ENCODE measurements around the gene ANKRD44.
"Not testable (repeated sequence)": the region's sequence is repeated elsewhere in the genome, so short reads cannot be mapped to it uniquely, and the experiment has no call there.

The ANKRD44 gene

DNA sequence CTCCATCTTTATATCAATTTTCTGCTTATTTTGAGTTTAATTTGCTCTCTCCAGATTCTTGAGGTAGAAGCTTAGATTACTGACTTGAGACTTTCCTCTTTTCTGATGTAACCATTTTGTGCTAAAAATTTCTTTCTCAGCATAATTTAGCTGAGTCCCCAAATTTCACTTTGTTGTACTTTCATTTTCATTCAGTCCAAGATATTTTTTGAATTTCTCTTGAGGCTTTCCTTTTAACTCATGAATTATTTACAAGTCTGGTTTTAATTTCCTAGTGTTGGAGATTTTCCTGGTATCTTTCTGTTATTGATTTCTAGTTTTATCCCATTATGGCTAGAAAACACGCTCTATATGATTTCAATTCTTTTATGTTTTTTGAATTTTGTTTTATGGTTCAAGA is 239.4 kb downstream of the ANKRD44 start:
- no peak for DNase-seq

DNA sequence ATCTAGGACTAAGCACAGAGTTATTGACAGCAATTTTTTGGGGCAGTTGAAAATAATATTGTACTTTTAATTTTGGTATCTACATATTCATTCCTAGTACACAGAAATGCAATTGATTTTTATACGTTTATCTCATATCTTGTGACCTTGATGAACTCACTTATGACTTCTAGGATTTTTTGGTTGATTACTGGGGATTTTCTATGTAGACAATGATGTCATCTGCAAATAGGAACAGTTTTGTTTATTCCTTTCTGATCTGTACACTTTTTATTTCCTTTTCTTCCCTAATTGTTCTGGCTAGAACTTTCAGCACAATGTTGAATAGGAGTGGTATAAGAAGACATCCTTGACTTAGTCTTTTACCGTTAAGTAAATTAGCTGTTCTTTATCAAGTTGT is 240.6 kb downstream of the ANKRD44 start:
- DNase-seq, result no peak

DNA sequence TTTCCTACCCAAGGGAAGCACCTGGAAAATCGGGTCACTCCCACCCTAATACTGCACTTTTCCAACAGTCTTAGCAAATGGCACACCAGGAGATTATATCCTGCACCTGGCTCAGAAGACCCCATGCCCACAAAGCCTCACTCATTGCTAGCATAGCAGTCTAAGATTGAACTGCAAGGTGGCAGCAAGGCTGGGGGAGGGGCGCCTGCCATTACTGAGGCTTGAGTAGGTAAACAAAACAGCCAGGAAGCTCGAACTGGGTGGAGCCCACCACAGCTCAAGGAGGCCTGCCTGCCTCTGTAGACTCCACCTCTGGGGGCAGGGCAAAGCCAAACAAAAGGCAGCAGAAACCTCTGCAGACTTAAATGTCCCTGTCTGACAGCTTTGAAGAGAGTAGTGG is 248.0 kb downstream of the ANKRD44 start:
- not testable (repeated sequence) for DNase-seq

DNA sequence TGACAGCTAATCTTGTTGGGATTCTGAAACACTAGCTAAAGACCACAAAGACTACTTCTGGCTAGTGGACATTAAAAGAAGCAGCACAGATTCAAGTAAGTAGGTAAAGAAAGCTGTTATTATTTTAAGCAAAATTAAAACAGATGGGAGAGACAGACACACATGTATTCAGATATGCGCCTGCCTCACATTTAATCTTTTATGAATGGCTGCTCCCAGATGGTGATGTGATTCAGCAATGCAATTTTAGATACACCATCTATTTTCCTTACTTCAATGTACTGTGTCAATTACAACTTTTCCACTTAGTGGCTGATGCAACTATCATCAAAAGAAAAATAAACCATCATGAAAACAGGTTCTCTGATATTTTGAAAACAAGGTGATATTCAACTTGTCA is 251.1 kb downstream of the ANKRD44 start:
- no peak for DNase-seq

DNA sequence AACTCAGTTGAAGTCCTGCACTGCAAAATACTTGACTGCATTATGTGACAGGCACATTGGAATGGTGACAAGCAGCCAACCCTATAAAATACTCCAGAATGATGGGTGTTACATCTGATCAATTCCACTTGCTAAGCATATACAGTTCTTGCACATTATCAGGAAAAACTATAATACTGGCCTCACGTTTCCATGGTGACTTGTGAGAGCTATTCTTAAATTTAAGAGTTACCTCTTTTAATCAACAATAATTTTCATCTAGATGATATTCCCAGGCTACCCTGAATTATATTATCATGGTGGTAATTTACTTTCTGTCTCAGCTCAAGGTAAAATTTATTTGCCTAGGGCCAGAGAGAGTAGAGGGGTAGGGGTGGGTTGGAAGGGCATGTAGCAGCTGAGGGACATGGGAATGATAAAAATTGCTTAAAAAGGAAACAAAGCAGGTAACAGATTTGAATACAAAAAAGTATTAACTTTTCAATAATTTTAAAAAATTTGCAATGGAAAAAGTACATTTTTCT is 251.7 kb downstream of the ANKRD44 start:
- no peak for DNase-seq

DNA sequence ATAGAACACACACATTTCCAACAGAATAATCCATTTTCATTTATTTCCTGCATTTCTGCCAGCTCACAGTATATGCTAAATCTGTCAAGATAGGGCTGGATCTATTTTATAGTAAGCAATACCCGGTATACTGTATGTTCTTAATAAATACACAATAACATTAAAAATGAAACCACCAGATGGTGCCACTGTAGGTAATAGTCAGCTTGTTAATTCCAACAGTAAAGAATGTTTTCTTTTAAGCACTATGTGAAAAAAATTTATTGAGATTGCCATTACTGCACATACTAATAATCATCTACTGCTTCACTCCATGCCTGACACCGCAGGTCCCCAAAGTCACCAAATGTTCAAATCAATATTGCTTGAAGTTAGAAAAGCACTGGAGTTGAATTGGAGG is 252.6 kb downstream of the ANKRD44 start:
- no peak for DNase-seq

DNA sequence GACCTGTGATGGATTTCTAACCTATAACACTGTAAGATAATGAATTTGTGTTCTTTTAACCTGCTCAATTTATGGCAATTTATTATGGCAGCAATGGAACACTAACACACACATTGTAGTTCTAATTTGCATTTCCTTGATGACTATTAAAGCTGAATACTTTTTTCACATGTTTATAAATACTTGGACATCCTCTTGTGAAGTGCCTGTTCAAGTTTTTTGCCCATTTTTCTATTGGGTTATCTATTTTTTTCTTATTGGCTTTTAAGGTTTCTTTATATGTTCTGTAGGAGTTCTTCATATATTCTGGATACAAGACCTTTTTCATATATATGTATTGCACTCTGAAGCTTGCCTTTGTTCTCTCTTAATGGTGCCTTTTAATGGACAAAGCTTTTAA is 255.5 kb downstream of the ANKRD44 start:
- DNase-seq, result no peak

DNA sequence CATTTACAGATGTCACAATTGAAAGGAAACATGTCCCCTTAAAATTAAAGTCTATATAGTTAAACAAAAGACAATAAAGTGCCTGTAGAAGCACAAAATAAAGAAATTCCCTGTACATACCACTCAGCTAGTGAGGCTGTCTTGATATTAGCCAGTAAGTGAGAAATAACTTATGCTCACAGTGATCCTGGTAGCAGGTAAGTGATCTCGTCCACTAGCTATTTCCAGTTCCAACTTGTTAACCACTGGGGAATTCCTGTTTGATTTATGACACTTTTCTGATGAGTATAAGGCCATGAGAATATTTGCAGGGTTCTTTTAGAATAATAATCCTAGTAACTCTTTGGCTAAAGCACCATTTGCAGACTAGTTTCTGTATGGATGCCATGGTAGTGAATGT is 256.1 kb downstream of the ANKRD44 start:
- no peak for DNase-seq

DNA sequence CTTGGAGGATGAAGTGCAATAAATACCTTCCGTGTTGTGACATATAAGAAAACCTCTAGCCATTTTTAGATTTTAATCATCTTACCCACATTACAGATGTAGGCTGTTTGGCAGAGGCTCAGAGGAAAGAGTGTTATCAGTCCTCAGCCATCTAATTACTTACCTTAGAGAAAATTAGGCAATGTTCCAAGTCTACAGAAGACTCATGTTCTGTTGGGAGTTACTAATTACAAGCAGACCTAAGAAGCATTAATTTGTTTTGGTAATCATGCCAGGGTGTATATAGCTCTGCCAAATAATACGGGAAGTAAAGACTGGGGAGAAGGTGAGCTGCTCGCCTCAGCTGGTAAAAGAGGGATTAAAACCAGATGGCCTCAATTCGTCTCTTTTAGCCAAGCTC is 258.2 kb downstream of the ANKRD44 start:
- no peak for DNase-seq

DNA sequence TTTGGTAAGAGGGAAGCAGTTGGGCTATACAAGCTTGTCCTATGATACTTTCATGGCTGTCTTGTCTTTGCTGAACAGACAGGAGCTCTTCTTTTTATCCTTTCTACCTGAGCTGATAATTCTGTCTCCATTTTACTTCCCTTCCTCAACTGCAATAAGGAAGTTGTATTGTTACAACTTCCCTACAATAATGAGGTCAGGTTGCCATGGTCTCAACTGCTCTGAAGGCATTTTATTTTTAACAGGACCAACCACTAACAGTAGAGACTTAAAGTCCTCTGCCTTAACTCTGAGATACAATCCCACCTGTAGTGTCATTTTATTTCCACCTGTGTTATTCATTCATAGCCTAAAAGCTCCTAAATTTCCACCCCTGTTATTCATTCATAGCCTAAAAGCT is 265.5 kb downstream of the ANKRD44 start:
- no peak for DNase-seq

DNA sequence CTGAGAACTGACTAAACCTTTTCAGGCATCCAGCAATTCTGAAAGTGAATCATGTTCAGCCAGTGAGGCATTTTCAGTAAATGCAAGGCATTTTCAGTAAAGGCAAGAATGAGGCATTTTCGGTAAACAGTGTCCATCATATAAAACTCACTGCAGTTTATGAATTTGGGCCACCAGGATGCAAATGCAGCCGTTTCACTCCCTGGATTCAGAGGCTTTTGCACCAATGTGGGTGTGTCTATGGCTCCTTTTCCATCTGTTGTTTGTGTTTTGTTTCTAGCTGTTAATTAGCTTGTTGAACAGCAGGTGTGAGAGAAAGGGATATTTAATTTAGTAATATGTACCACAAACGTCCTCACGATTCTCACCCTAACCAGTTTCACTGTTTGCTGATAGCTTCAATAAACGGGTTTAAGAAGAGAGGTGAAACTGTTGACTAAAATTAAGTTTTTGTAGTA is 267.8 kb downstream of the ANKRD44 start:
- no peak for DNase-seq

DNA sequence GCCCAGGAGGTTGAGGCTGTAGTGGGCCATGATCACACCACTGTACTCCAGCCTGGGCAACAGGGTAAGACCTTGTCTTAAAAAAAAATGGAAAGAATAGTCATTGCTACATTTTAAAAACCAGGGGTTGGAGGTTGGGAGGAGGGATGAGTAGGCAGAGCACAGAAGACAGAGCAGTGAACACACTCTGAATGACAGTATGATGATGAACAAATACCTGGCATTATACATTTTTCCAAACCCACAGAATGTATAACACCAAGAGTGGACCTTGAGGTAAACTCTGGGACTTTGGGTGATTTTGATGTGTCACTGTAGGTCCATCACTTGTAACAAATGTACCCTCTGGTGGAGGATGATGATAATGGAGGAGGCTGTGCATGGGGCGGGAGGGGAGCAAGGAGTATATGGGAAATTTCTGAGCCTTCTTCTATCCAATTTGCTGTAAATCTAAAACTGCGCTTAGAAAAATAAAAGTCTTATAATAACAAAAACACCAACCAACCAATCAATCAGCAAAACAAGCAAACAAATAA is 272.6 kb downstream of the ANKRD44 start:
- no peak for DNase-seq

DNA sequence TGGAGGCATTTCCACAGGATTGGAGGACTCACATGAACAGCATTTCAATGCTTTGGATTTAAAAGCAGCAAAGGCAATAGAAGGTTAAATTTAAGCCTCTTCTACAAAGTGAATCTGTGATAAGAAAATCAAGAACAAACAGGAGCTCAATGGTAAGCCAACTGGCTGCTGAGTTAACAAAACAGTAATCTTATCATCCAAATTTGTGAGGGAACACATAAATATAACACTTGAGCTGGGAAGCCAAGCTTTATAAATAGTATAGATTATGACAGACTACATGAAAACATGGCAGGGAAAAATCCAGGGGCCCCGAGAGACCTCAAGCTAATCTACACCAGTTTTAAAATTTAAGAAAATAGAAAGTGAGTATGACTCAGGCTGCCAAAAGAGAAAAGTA is 275.6 kb downstream of the ANKRD44 start:
- DNase-seq, result no peak

DNA sequence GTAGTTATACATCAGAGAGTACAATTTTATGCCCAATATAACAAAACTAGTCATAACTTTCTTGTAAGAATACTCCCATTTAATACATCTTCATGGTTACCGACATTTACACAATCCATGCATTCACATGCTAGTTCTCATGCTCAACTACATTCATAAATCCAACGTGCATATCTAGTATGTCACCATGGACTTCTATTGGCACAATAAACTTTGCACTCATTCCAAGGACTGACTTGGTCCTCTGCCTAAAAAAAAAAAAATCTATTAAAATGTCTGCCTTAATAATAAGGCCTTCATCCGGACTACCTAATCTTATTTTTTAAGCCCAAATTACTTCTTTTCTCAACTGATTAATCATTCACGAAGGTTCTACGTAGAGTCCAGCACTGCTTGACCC is 276.3 kb downstream of the ANKRD44 start:
- DNase-seq, result no peak

DNA sequence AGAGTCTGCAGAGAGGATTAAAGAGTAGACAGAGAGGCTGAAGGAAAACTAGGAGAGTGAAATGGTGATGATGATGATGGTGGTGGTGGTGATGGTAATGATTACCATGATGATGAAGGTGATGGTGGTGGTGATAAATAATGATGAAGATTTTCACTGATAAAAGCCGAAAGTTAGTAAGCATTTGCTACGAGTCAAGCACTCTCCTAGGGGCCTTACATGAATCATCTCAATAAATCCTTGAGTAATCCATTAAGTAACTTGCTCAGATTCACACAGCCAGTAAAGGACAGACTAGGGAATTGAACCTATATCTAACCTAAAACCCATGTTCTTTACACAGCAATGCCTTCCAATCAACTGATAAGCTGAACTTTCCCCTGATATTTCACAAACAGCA is 277.4 kb downstream of the ANKRD44 start:
- DNase-seq, result no peak

DNA sequence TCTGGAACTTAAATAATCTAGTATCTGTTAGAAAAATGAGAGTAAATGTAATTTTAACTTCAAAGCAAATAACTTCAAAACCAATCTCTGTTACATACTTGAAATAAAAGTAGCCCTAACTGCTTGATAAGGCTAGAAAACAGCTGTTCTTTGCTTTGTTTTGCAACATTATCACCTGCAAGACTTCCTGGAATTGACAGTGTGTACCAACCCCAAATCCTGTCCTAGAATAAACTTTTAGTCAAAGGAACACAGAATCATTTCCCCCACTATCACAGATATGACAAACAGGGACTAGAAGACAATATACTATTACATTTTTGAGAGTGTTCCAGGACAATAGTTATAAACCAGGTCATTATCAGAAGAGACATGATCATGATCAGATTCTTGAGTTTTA is 278.8 kb downstream of the ANKRD44 start:
- DNase-seq, result no peak

DNA sequence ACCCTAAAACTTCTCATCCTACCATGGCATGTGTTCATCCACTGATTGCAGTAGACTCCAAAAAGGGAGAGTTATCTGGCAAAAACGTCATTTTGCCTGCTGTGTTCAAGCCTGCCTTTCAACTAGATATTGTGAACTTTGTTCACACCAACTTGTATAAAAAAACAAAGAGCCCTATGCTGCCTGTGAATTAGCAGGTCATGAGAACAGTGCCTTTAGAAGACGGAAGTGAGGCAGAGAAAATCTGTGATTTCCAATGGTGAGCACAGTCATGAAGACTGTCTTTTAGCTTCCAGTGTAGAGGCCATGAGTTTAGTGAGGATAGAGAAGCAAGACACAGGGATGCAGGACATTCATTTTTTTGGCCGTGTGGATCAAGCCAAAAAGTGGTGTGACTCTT is 280.5 kb downstream of the ANKRD44 start:
- no peak for DNase-seq

DNA sequence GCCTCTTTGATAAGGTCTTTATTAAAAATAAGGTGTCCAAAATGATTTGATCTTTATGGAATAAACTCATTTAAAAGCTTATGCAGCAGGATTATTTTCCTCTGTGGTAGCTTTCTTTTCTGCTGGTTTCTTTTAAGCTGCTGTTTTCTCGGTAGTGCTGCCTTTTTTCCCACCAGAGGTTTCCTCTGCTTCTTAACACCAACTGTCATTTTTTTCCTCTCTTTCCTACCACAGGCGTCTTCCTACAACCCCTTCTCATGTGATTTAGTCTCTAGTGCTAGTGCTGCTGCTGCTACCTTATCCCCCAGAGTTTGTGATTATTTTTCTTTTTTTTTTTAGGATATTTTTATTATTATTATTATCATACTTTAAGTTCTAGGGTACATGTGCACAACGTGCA is 281.9 kb downstream of the ANKRD44 start:
- no peak for DNase-seq

DNA sequence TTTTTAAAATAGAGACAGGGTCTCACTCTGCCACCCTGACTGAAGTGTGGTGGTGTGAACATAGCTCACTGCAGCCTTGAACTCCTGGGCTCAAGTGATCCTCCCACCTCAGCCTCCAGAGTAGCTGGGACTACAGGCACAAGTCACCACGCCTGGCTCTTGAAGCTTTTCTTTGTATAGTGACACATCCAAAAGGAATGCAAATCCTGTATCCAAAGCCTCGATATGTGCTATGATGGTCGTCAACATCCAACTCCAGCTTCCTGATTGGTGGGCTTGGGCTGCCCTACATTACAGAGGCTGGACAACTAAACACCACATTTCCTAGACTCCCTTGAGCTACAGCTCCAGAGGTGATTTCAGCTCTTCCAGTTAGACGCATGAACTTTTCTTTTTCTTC is 282.4 kb downstream of the ANKRD44 start:
- DNase-seq, result no peak

DNA sequence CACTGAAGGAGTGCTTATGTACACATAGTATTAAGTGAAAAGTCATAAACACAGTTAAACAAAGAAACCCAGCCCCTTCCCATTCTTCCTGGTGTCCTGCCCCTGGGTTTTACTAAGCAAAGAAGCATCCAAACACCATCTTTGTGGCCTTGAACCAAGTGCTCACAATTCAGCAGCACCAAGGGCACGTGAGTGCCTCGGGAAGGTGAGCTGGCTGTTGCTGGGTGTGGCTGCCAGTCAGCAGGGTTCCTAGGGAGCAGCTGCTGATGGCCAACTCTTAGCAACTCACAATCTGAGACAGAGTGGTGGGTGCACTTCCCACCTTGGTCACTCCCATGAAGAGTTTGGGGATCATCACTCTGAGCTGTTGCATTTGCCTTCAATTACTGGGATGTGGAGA is 286.4 kb downstream of the ANKRD44 start:
- DNase-seq, result no peak

DNA sequence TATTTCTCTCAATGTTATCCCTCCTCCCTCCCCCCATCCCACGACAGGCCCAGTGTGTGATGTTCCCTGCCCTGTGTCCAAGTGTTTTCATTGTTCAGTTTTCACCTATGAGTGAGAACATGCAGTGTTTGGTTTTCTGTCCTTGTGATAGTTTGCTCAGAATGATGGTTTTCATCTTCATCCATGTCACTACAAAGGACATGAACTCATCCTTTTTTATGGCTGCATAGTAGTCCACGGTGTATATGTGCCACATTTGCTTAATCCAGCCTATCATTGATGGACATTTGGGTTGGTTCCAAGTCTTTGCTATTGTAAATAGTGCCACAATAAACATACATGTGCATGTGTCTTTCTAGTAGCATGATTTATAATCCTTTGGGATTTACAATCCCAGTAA is 289.7 kb downstream of the ANKRD44 start:
- DNase-seq, result not testable (repeated sequence)

DNA sequence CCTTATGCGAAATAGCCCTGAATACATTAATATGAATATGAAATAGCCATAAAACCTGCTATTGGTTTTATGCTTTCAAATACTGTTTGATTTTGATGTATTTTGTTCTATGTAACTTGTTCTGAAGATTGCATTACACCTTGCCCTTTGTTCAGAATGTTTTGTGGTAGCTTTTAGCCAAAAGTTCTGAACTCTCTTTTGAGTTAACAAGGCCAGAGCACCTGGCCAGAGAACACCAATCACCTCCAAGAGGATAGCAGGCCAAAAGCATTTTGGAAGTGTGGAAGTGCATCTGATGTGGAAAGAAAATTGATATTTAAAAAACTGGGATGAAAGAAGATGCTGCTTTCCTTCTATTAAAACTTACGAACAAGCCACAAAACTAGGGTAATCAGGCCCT is 297.5 kb downstream of the ANKRD44 start:
- DNase-seq, result no peak

DNA sequence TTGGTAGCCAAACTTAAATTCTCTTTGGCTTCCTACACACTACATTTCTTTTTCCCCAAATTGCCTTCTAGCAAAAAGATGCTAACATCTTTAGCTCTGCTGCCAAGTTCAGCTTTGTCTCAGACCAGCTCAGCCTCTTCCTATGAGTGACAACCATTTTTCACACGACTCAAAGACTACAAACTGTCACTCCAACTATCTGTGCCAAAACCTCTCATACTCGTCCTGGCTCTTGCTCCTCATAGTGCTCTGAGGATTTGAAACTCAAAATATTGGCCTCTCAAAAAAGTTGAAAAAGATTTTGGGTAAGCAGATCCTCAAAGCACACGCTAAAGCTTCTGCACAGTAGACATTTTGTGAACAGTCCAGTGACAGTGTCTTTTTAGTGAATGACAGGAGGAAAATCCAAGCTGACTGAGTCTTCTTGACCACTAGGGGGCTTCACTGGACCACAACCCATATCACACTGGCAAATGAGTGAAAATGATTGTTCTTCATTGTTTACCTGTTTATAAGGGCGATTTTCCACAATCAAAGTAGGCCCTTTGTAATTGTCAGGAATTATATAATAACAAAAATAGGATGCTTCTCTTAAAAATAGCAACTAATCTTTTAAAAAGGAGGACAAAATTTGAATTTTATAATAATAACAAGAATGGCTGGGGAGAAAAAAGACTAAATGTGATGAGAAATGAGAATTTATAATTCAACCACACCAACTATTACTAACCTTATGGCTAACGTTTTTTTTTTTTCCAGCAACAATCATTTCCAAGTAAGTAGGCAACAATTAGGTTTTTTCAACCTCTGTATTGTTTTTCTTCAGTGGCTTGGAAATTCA is 298.6 kb downstream of the ANKRD44 start:
- DNase-seq, result peak; percentile 27

DNA sequence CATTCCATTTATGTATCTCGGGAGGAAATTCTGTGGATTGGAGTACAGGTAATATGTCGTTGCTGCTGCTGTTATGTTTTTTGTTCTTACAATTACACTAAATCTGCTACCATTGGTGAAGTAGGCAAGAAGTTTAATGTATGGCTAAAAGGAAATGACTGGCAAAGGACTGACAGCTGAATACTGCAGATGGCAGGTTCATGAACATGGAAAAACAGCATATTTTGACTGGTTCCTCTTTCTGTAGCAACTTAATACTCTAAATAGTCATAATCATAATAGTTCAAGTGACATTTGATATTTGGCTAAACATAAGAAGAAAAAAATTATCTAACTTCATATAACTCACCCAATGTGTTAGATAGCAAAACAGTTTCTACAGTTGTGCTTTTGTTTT is 299.6 kb downstream of the ANKRD44 start:
- DNase-seq, result no peak
